Brain microvascular endothelial cell (primary cell): ENCODE measurements around the gene STK39.

Experiments
- DNase-seq: peaks from one replicate; pipeline ENCODE4 v3.0.0-alpha.2; 2020
- H3K27ac ChIP-seq: fragments of 250-450 bp; sonication (Bioruptor Pico); 2 replicates; pipeline ENCODE4 v1.5.1; 2020; ENCODE audit warnings: mild to moderate bottlenecking, moderate library complexity
- H3K27me3 ChIP-seq: fragments of 250-450 bp; sonication (Bioruptor Pico); replicated peaks from 2 replicates; pipeline ENCODE4 v1.5.1; 2020; ENCODE audit warnings: mild to moderate bottlenecking
- H3K36me3 ChIP-seq: fragments of 250-450 bp; sonication (Bioruptor Pico); replicated peaks from 2 replicates; pipeline ENCODE4 v1.5.1; 2020; ENCODE audit warnings: mild to moderate bottlenecking
- H3K4me3 ChIP-seq: 2 replicates; pipeline ENCODE4 v1.5.1; 2011; ENCODE audit warnings: low read depth, mild to moderate bottlenecking, control low read depth, low read length, moderate library complexity
- in situ Hi-C: cut with HindIII; loops from 2 replicates; pipeline ENCODE4 v1.10.0; 2017; ENCODE audit warnings: low sequenced_read_pairs, low pct_ligation_motif_present
- TF ChIP-seq, protein P1 (sequence below): IDR thresholded peaks from 2 replicates; pipeline ENCODE4 v1.5.1; 2011; ENCODE audit warnings: low read depth, mild to moderate bottlenecking, moderate library complexity, low read length, control low read depth, inconsistent platforms; ENCODE audit errors: missing control alignments

Gene STK39

DNA sequence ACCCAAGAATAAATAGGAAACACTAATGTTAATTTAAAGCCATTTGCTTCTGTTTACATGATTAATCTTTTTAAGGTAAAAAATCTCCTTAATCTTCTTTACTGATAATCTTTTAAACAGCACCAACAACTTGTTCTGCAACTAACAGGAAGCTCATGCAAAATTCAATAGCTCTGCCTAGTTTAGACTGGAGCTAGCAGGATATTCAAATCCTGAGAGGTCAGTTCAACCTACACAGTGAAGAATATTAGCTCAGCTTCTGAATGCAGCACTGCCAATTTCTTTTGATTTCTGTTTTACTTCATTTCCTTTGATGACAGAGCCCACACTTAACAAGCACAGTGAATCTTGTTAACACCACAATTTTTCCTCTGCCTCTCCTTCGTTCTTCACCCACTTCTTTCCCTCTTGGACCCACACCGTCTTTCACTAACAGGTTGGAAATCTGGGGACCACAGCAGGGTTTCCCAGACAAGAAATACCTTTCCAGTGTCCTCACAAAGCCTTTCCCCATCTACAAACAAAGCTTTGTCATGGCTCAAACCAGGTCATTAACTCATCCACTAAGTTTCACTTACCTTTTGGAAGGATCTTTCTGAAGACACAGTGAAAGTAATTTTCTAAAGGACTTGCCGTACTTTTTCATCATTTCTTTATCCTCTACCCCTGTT lies 109.8 kb downstream of the STK39 start:
- in situ Hi-C loops = no loop called here
- no peak for DNase-seq
- Histone ChIP-seq H3K27ac (no peak overlapping the region), H3K4me3 (no peak overlapping the region), H3K36me3 (peaks cover 3% of the 10 kb centered on the region), H3K27me3 (no peaks in the 10 kb centered on the region)
- TF ChIP-seq, protein P1, sequence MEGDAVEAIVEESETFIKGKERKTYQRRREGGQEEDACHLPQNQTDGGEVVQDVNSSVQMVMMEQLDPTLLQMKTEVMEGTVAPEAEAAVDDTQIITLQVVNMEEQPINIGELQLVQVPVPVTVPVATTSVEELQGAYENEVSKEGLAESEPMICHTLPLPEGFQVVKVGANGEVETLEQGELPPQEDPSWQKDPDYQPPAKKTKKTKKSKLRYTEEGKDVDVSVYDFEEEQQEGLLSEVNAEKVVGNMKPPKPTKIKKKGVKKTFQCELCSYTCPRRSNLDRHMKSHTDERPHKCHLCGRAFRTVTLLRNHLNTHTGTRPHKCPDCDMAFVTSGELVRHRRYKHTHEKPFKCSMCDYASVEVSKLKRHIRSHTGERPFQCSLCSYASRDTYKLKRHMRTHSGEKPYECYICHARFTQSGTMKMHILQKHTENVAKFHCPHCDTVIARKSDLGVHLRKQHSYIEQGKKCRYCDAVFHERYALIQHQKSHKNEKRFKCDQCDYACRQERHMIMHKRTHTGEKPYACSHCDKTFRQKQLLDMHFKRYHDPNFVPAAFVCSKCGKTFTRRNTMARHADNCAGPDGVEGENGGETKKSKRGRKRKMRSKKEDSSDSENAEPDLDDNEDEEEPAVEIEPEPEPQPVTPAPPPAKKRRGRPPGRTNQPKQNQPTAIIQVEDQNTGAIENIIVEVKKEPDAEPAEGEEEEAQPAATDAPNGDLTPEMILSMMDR = no peak

DNA sequence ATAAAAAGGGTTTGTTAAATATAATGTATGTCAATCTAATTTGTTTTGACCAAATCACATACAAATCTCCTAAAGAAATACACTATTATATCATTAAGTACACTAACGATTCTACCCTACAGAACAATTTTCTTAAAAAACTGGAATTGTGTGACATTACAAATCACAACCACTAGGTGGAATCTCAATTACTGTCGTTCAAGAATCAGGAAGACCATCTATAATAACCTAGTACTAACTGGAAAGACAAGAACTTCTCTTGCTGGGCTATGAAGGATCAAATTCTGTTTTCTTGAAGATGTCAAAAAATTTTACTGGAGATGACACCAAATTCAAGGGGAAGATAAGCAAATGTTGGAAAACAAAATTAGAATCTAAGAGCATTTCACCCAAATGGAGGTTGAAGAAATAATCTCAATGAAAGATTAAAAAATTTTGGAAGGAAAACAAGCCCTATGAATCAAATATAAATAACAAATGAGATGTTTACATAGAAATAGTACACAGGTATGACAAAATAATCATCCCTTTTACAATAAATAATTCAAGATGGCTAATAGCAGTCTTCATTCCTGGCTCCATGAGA lies 110.9 kb downstream of the STK39 start:
- TF ChIP-seq, protein P1 = peak; percentile 36
- H3K27ac ChIP-seq = no peak overlapping the region
- in situ Hi-C loops = no loop called here
- H3K27me3 ChIP-seq = no peaks in the 10 kb centered on the region
- peaks cover 3% of the 10 kb centered on the region for H3K36me3 ChIP-seq
- no peak overlapping the region for H3K4me3 ChIP-seq
- DNase-seq = no peak

DNA sequence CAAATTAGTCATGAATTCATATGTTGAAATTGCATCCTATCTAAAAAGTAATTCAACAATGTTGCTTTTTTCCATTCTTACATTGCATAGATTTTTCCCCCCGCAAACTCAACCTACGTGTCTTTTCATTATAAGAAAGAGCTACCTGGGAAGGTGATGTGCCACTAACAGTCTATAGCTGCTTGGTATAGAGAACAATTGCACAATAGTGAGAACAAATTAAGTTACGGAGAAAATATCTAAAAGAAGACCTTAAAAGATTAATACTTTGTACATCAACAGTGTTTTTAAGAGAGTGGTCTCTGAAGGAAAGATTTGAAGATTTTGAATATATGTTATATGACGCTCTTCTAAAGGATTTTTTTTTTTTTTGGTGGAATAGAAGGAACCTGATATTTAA lies 111.8 kb downstream of the STK39 start:
- Histone ChIP-seq H3K36me3 (peaks cover 3% of the 10 kb centered on the region), H3K4me3 (no peak overlapping the region), H3K27me3 (no peaks in the 10 kb centered on the region), H3K27ac (no peak overlapping the region)
- no peak for DNase-seq
- TF ChIP-seq, protein P1 = no peak
- in situ Hi-C loops = no loop called here

DNA sequence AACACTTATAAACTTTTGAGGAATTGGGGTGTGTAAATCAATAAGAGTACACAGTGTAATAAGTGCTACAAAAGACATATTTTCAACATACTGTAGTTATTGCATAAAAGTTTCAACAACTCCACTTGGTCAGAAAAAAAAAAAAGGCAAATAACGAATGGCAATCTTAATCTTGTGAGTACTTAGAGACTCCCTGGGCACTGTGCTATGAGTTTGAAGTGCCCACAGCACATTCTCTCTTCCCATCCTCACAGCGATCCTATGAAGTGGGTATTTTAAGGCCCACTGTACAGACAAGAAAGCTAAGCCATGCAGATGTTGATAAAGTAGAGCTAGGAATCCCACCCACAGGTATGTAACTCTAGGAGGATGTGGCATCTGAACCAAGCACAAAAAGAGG lies 112.3 kb downstream of the STK39 start:
- in situ Hi-C loops = no loop called here
- peaks cover 3% of the 10 kb centered on the region for H3K36me3 ChIP-seq
- H3K4me3 ChIP-seq = no peak overlapping the region
- TF ChIP-seq, protein P1 = no peak
- H3K27ac ChIP-seq = no peak overlapping the region
- no peak for DNase-seq
- no peaks in the 10 kb centered on the region for H3K27me3 ChIP-seq

DNA sequence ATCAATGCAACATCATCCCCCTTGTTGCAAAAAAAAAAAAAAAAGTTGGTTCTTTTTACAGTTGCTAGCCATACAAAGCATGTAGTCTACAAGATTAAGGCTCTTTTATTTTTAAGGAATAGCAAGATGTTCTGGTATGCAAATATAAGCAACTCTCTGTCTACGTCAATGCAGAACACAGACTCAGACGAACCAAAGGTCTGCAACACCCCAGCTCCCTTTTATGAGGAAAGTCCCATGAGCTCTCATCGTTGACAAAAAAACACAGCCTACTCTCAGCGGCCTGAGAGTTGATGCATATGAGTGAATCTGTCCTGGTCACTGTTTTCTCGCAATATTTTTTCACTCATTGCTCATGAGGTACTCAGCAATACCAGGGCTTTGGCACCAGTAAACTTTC lies 112.9 kb downstream of the STK39 start:
- peaks cover 3% of the 10 kb centered on the region for H3K36me3 ChIP-seq
- in situ Hi-C loops = no loop called here

More for the DNA sequence above, 112.9 kb downstream of the STK39 start:
- H3K4me3 ChIP-seq = no peak overlapping the region
- TF ChIP-seq, protein P1 = no peak
- H3K27ac ChIP-seq = no peak overlapping the region
- no peaks in the 10 kb centered on the region for H3K27me3 ChIP-seq
- no peak for DNase-seq
